Activated naive CD8-positive, alpha-beta T cell (primary cell): ENCODE measurements around the gene ABLIM2.

Experiments used
- H3K27ac Mint-ChIP-seq: one replicate; pipeline ENCODE4 v1.8.0; 2021; ENCODE audit warnings: mixed read lengths
- H3K27me3 Mint-ChIP-seq: one replicate; pipeline ENCODE4 v1.8.0; 2021; ENCODE audit warnings: mixed read lengths
- H3K36me3 Mint-ChIP-seq: one replicate; pipeline ENCODE4 v1.8.0; 2021; ENCODE audit warnings: mixed read lengths
- H3K4me1 Mint-ChIP-seq: one replicate; pipeline ENCODE4 v1.8.0; 2021; ENCODE audit warnings: low read depth, mixed read lengths
- H3K4me3 Mint-ChIP-seq: one replicate; pipeline ENCODE4 v1.8.0; 2021; ENCODE audit warnings: mild to moderate bottlenecking, mixed read lengths
- H3K9me3 Mint-ChIP-seq: one replicate; pipeline ENCODE4 v1.8.0; 2021; ENCODE audit warnings: low read depth, mixed read lengths

Gene ABLIM2

GRCh38 chr4:8160233-8160560, 1.6 kb upstream of the ABLIM2 start:
- no peaks in the 10 kb centered on the region for H3K9me3 Mint-ChIP-seq
- no peaks in the 10 kb centered on the region for H3K36me3 Mint-ChIP-seq
- H3K4me1 Mint-ChIP-seq: peaks cover 13% of the 10 kb centered on the region
- H3K27ac Mint-ChIP-seq: no peak overlapping the region
- H3K27me3 Mint-ChIP-seq: peaks cover 2% of the 10 kb centered on the region
- peak overlapping the region; percentile 79 for H3K4me3 Mint-ChIP-seq

- H3K9me3 Mint-ChIP-seq: no peaks in the 10 kb centered on the region
- H3K4me3 Mint-ChIP-seq: peak overlapping the region; percentile 79
- H3K27me3 Mint-ChIP-seq: peaks cover 2% of the 10 kb centered on the region
- H3K27ac Mint-ChIP-seq: no peak overlapping the region
- H3K36me3 Mint-ChIP-seq: no peaks in the 10 kb centered on the region
- peaks cover 13% of the 10 kb centered on the region for H3K4me1 Mint-ChIP-seq
Observed at GRCh38 chr4:8159537-8160232, 1.1 kb upstream of the ABLIM2 start.

DNA sequence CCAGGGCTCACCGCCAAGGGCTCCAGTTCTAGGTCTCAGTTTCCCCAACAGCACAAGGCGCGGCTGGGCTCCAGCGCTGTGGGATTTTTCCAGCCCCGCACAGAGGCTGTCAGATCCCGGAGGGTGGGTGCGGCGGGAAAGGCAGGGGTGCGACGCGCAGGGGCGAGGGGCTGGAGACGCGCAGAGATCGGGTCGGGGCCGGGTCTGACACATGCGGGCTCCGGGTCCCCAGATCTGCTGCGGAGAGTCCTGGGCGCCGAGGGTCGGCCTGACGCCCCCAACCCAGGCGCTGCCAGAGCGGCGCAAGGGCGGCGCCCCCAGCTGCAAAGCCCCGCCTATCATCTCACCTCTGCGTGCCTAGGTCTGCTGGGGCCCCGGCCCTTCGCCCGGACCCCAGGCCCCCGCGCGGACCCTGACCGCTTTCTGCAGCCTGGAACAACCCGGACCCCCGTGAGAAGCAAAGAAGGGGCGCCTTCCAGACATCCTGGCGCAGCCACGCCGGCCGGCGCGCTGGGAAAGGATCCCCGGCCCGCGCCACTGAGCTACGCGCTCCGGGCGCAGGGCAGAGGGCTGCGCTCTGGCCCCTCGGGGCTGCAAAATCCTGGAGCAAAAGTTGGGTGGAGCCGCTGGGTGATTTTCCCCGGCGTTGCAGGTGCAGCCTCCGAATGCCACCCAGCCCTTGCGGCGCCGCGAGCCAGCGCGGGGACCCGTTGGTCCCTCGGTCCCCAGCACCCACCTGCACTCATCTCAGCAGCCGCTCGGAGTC, 486 bp downstream of the ABLIM2 start:
- H3K27ac Mint-ChIP-seq: no peak overlapping the region
- no peaks in the 10 kb centered on the region for H3K36me3 Mint-ChIP-seq
- H3K4me1 Mint-ChIP-seq: peaks cover 13% of the 10 kb centered on the region

GRCh38 chr4:8157496-8157895, 1.1 kb downstream of the ABLIM2 start:
- Mint-ChIP-seq H3K27ac (no peak overlapping the region), H3K4me3 (peak overlapping the region; percentile 53), H3K36me3 (no peaks in the 10 kb centered on the region), H3K9me3 (no peaks in the 10 kb centered on the region), H3K4me1 (peaks cover 13% of the 10 kb centered on the region), H3K27me3 (peaks cover 2% of the 10 kb centered on the region)

More for the DNA sequence above, 486 bp downstream of the ABLIM2 start:
- no peaks in the 10 kb centered on the region for H3K9me3 Mint-ChIP-seq
- H3K4me3 Mint-ChIP-seq: peak overlapping the region; percentile 67
- peaks cover 2% of the 10 kb centered on the region for H3K27me3 Mint-ChIP-seq

GRCh38 chr4:8156617-8157016, 2.0 kb downstream of the ABLIM2 start:
- H3K27me3 Mint-ChIP-seq: peaks cover 2% of the 10 kb centered on the region
- no peak overlapping the region for H3K27ac Mint-ChIP-seq
- H3K4me3 Mint-ChIP-seq: no peak overlapping the region
- peaks cover 13% of the 10 kb centered on the region for H3K4me1 Mint-ChIP-seq
- H3K9me3 Mint-ChIP-seq: no peaks in the 10 kb centered on the region
- H3K36me3 Mint-ChIP-seq: no peaks in the 10 kb centered on the region

DNA sequence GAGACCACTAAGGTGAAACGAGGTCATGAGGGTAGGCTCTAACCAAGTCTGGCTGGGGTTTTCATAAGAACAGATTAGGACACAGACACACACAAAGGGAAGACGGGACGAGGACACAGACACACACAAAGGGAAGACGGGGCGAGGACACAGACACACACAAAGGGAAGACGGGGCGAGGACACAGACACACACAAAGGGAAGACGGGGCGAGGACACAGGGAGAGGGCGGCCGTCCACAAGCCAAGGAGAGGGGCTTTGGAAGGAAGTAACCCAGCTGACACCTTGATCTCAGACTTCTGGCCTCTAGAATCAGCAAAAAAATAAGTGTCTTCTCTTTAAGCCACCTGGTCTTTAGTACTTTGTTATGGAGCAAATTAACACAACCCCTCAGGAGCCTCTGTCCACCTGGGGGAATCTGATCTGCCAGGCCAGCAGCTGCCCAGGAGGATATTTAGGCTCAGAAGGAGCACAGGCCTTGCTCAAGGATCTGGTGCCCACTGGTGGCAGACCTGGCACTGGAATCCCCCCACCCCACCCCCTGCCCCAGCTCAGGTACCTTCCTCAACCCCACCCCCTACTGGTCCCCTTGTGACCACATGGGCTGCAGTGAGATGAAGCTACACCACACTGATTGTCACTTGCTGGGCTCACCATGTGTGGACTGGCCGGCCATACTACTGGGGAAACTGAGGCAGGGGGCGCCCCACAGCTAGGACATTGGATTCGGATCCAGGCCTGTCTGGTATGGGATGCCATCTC, 2.8 kb downstream of the ABLIM2 start:
- Mint-ChIP-seq H3K36me3 (no peaks in the 10 kb centered on the region), H3K4me1 (peaks cover 13% of the 10 kb centered on the region), H3K27me3 (peaks cover 2% of the 10 kb centered on the region), H3K27ac (no peak overlapping the region), H3K4me3 (no peak overlapping the region), H3K9me3 (no peaks in the 10 kb centered on the region)

DNA sequence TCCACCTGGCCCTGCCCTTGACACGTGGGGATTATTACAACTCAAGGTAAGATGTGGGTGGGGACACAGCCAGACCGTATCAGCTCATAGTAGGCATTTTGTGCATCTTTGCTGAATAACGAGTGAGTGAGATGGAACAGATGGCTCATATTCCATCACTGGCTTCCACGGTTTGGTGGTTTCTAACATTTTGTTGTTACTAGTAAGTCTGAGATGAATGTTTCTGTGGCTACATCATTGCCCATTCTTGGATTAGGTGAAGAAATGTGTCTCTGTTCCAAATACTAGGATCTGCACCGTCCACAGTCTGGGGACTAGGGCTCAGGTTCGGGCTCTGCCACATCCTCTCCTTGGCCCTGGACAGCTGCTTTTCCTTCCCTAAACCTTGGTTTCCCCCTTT, 3.6 kb downstream of the ABLIM2 start:
- Mint-ChIP-seq H3K36me3 (no peaks in the 10 kb centered on the region), H3K9me3 (no peaks in the 10 kb centered on the region), H3K4me3 (no peak overlapping the region), H3K27me3 (peaks cover 2% of the 10 kb centered on the region), H3K4me1 (peaks cover 10% of the 10 kb centered on the region), H3K27ac (no peak overlapping the region)

GRCh38 chr4:8153441-8153840, 5.2 kb downstream of the ABLIM2 start:
- Mint-ChIP-seq H3K9me3 (no peaks in the 10 kb centered on the region), H3K4me1 (no peaks in the 10 kb centered on the region), H3K27ac (no peak overlapping the region), H3K4me3 (no peak overlapping the region), H3K27me3 (peaks cover 2% of the 10 kb centered on the region), H3K36me3 (no peaks in the 10 kb centered on the region)

DNA sequence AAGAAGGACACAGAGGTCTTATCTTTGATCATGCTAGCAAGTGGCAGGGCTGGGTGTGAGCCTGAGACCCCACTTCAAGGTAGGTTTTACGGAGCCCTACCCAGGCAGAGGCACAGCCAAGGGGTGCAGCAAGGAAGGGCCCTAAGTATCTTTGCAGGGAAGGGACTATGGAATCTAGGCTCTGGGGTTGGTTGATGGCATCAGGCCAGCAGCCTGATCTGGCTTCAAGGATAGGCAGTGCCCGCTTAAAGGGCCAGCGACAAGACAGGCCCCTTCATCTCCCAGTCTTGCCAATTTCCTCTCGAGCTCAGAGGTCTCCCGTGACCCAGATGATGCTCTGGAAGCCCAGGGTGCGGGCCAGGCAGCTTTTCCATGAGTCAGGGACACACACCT, 5.8 kb downstream of the ABLIM2 start:
- Mint-ChIP-seq H3K9me3 (no peaks in the 10 kb centered on the region), H3K36me3 (no peaks in the 10 kb centered on the region), H3K4me1 (no peaks in the 10 kb centered on the region), H3K4me3 (no peak overlapping the region), H3K27me3 (peaks cover 2% of the 10 kb centered on the region), H3K27ac (no peak overlapping the region)

- H3K4me3 Mint-ChIP-seq: no peak overlapping the region
- no peaks in the 10 kb centered on the region for H3K9me3 Mint-ChIP-seq
- H3K27me3 Mint-ChIP-seq: no peaks in the 10 kb centered on the region
- no peaks in the 10 kb centered on the region for H3K4me1 Mint-ChIP-seq
- H3K27ac Mint-ChIP-seq: no peak overlapping the region
- no peaks in the 10 kb centered on the region for H3K36me3 Mint-ChIP-seq
Observed at GRCh38 chr4:8152090-8152864, 6.3 kb downstream of the ABLIM2 start.

GRCh38 chr4:8151165-8151650, 7.4 kb downstream of the ABLIM2 start:
- Mint-ChIP-seq H3K27me3 (no peaks in the 10 kb centered on the region), H3K4me3 (no peak overlapping the region), H3K27ac (no peak overlapping the region), H3K9me3 (no peaks in the 10 kb centered on the region), H3K4me1 (no peaks in the 10 kb centered on the region), H3K36me3 (no peaks in the 10 kb centered on the region)

- Mint-ChIP-seq H3K27me3 (no peaks in the 10 kb centered on the region), H3K27ac (no peak overlapping the region), H3K4me1 (no peaks in the 10 kb centered on the region), H3K36me3 (no peaks in the 10 kb centered on the region), H3K4me3 (no peak overlapping the region), H3K9me3 (no peaks in the 10 kb centered on the region)
Observed at GRCh38 chr4:8150152-8151090, 8.2 kb downstream of the ABLIM2 start.

- no peak overlapping the region for H3K4me3 Mint-ChIP-seq
- H3K4me1 Mint-ChIP-seq: no peaks in the 10 kb centered on the region
- no peaks in the 10 kb centered on the region for H3K9me3 Mint-ChIP-seq
- H3K27me3 Mint-ChIP-seq: no peaks in the 10 kb centered on the region
- no peak overlapping the region for H3K27ac Mint-ChIP-seq
- H3K36me3 Mint-ChIP-seq: no peaks in the 10 kb centered on the region
Observed at GRCh38 chr4:8149664-8150063, 8.9 kb downstream of the ABLIM2 start.
